SU-DHL-6 (cell line): ENCODE data around the gene CYP2S1.
"Not testable (repeated sequence)": the region's sequence is repeated elsewhere in the genome, so short reads cannot be mapped to it uniquely, and the experiment has no call there.

Experiments
- CTCF ChIP-seq: fragments of 200-600 bp; sonication (generic); IDR thresholded peaks from one replicate; pipeline ENCODE4 v1.5.1; 2017; ENCODE audit warnings: antibody characterized with exemption, mild to moderate bottlenecking, low read length, moderate library complexity; ENCODE audit not compliant: insufficient read depth, poor library complexity, severe bottlenecking
- EZH2phosphoT487 ChIP-seq: fragments of 200-600 bp; sonication (generic), shearing (Covaris generic); conservative IDR thresholded peaks from 2 replicates; pipeline ENCODE4 v1.6.1; 2018; ENCODE audit warnings: mild to moderate bottlenecking, antibody characterized with exemption, low read length, moderate library complexity, mixed read lengths

DNA sequence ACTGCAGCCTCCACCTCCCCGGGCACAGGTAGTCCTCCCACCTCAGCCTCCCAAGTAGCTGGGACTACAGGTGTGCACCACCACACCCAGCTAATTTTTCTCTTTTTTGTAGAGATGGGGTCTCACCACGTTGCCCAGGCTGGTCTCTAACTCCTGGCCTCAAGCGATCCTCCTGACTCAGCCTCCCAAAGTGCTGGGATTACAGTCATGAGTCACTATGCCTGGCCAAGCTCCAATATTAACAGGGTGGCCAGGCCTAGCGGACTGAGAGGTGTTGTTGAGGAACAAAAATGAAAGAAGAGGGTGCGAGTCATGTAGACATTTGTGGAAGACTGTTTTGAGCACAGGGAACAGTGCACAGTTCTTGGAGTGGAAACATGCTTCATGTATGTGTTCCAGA, 36.3 kb downstream of the CYP2S1 start:
- not testable (repeated sequence) for TF ChIP-seq CTCF, EZH2phosphoT487
